Brain microvascular endothelial cell (primary cell): Measurements from ENCODE around the gene SBF2.

Experiments
- DNase-seq: peaks from one replicate; pipeline ENCODE4 v3.0.0-alpha.2; 2020
- H3K27ac ChIP-seq: fragments of 250-450 bp; sonication (Bioruptor Pico); 2 replicates; pipeline ENCODE4 v1.5.1; 2020; ENCODE audit warnings: mild to moderate bottlenecking, moderate library complexity
- H3K27me3 ChIP-seq: fragments of 250-450 bp; sonication (Bioruptor Pico); replicated peaks from 2 replicates; pipeline ENCODE4 v1.5.1; 2020; ENCODE audit warnings: mild to moderate bottlenecking
- H3K36me3 ChIP-seq: fragments of 250-450 bp; sonication (Bioruptor Pico); replicated peaks from 2 replicates; pipeline ENCODE4 v1.5.1; 2020; ENCODE audit warnings: mild to moderate bottlenecking
- H3K4me3 ChIP-seq: 2 replicates; pipeline ENCODE4 v1.5.1; 2011; ENCODE audit warnings: low read depth, mild to moderate bottlenecking, control low read depth, low read length, moderate library complexity
- CTCF ChIP-seq: IDR thresholded peaks from 2 replicates; pipeline ENCODE4 v1.5.1; 2011; ENCODE audit warnings: low read depth, mild to moderate bottlenecking, moderate library complexity, low read length, control low read depth, inconsistent platforms; ENCODE audit errors: missing control alignments
- in situ Hi-C: cut with HindIII; loops from 2 replicates; pipeline ENCODE4 v1.10.0; 2017; ENCODE audit warnings: low sequenced_read_pairs, low pct_ligation_motif_present

The SBF2 gene

GRCh38 chr11:9834291-9834690, 459.7 kb downstream of the SBF2 start:
- in situ Hi-C loops: no loop called here
- Histone ChIP-seq H3K4me3 (no peak overlapping the region), H3K36me3 (no peaks in the 10 kb centered on the region), H3K27me3 (no peaks in the 10 kb centered on the region), H3K27ac (no peak overlapping the region)
- DNase-seq: no peak
- TF ChIP-seq CTCF: no peak

- in situ Hi-C loops: no loop called here
- no peak for DNase-seq
- no peaks in the 10 kb centered on the region for H3K36me3 ChIP-seq
- no peak for TF ChIP-seq CTCF
- H3K27me3 ChIP-seq: no peaks in the 10 kb centered on the region
- H3K4me3 ChIP-seq: no peak overlapping the region
- no peak overlapping the region for H3K27ac ChIP-seq
Measured at GRCh38 chr11:9831122-9831521, 462.9 kb downstream of the SBF2 start.

- no peak for DNase-seq
- no peak overlapping the region for H3K4me3 ChIP-seq
- H3K27ac ChIP-seq: no peak overlapping the region
- in situ Hi-C loops: no loop called here
- TF ChIP-seq CTCF: no peak
- no peaks in the 10 kb centered on the region for H3K27me3 ChIP-seq
- H3K36me3 ChIP-seq: no peaks in the 10 kb centered on the region
Measured at GRCh38 chr11:9827708-9828107, 466.3 kb downstream of the SBF2 start.

GRCh38 chr11:9826390-9826789, 467.6 kb downstream of the SBF2 start:
- Histone ChIP-seq H3K27me3 (no peaks in the 10 kb centered on the region), H3K27ac (no peak overlapping the region), H3K4me3 (no peak overlapping the region), H3K36me3 (no peaks in the 10 kb centered on the region)
- no peak for TF ChIP-seq CTCF
- in situ Hi-C loops: no loop called here
- DNase-seq: no peak

GRCh38 chr11:9825895-9826294, 468.1 kb downstream of the SBF2 start:
- no peak overlapping the region for H3K27ac ChIP-seq
- H3K4me3 ChIP-seq: no peak overlapping the region
- H3K27me3 ChIP-seq: no peaks in the 10 kb centered on the region
- no peak for DNase-seq
- in situ Hi-C loops: no loop called here
- no peak for TF ChIP-seq CTCF
- H3K36me3 ChIP-seq: no peaks in the 10 kb centered on the region

- Histone ChIP-seq H3K4me3 (no peak overlapping the region), H3K27me3 (no peaks in the 10 kb centered on the region), H3K36me3 (no peaks in the 10 kb centered on the region), H3K27ac (no peak overlapping the region)
- no peak for DNase-seq
- no peak for TF ChIP-seq CTCF
- in situ Hi-C loops: no loop called here
Measured at GRCh38 chr11:9825315-9825714, 468.7 kb downstream of the SBF2 start.
